HepG2 (cell line): ENCODE measurements around the gene HS3ST3A1. TPM values are rescaled to one million over a fixed set of nuclear protein-coding genes. Genes with fewer than 3 reads are reported as not detected.

Experiments used
- ATAC-seq: fragments of 200-7000 bp; cut with Tn5 transposase; 3 replicates; pipeline ENCODE4 v1.9.1; 2020; ENCODE audit warnings: mild to moderate bottlenecking, moderate library complexity
- BruUV-seq: library from RNA; stranded (reverse); fragments of 400-500 nt; replicated peaks from 2 replicates; lab custom pipeline; 2021; lab: Mats Ljungman, UMichigan
- CTCF ChIA-PET: fragments of 300-600 bp; formaldehyde crosslinking; extraction: SDS; loops from one replicate; lab custom pipeline; 2021; ENCODE audit warnings: low total read pairs, inconsistent platforms, low intra/inter-chr PET ratio; lab: Yijun Ruan, JAX
- POLR2A ChIA-PET: fragments of 350-600 bp; sonication (Branson Sonifier 250); formaldehyde crosslinking; loops from one replicate; lab custom pipeline; 2020; ENCODE audit warnings: antibody characterized with exemption, inconsistent platforms; lab: Yijun Ruan, JAX
- DNase-seq: peaks from one replicate; pipeline ENCODE4 v3.0.0-alpha.2; 2015; ENCODE audit warnings: low spot score
- FAIRE-seq: peaks from 3 replicates; lab custom pipeline; 2011; peaks lifted over from hg19 to GRCh38; lab: Jason Lieb, UNC
- H2AFZ ChIP-seq: one replicate; pipeline ENCODE4 v1.6.1; 2011; ENCODE audit warnings: low read length, inconsistent platforms
- H3K27ac ChIP-seq: fragments of 300-600 bp; 3 replicates; pipeline ENCODE4 v1.8.0; 2011; ENCODE audit warnings: mixed run types, mild to moderate bottlenecking, mixed read lengths, low read length, inconsistent platforms; ENCODE audit not compliant: insufficient read depth; ENCODE audit errors: extremely low read length
- H3K27me3 ChIP-seq, 2 experiments: fragments of 200-600 bp in 1 of 2; 2 replicates in 1 of 2; 3 replicates in 1 of 2; pipeline versions ENCODE4 v1.6.0 to v1.8.0; 2011; ENCODE audit warnings: low read length in 2 of 2, mild to moderate bottlenecking in 2 of 2, moderate library complexity in 2 of 2, inconsistent platforms in 1 of 2; ENCODE audit not compliant: insufficient read depth in 2 of 2, control insufficient read depth in 1 of 2
- H3K36me3 ChIP-seq, 2 experiments: fragments of 200-600 bp in 1 of 2; replicated peaks in 1 of 2; 2 replicates in 1 of 2; 3 replicates in 1 of 2; pipeline versions ENCODE4 v1.5.1 to v1.8.0; 2011; ENCODE audit warnings: low read length in 2 of 2, inconsistent platforms in 1 of 2; ENCODE audit not compliant: insufficient read depth in 2 of 2, control insufficient read depth in 1 of 2
- H3K4me1 ChIP-seq: 2 replicates; pipeline ENCODE4 v1.5.1; 2012; ENCODE audit warnings: low read length, inconsistent platforms; ENCODE audit not compliant: insufficient read depth
- H3K4me2 ChIP-seq: 2 replicates; pipeline ENCODE4 v1.6.0; 2011; ENCODE audit warnings: low read depth, low read length, inconsistent platforms
- H3K4me3 ChIP-seq, 3 experiments: fragments of 200-600 bp in 1 of 3; sonication (generic), shearing (Covaris generic) in 1 of 3; replicated peaks in 1 of 3; 2 replicates each; pipeline ENCODE4 v1.5.1; 2011 to 2016; ENCODE audit warnings: low read length in 3 of 3, inconsistent platforms in 2 of 3, low read depth in 2 of 3, mild to moderate bottlenecking in 2 of 3, control low read depth in 1 of 3, mixed read lengths in 1 of 3; ENCODE audit not compliant: insufficient read depth in 1 of 3
- H3K79me2 ChIP-seq: one replicate; pipeline ENCODE4 v1.6.1; 2011; ENCODE audit warnings: low read length, inconsistent platforms; ENCODE audit not compliant: insufficient read depth
- H3K9ac ChIP-seq: 2 replicates; pipeline ENCODE4 v1.6.0; 2011; ENCODE audit warnings: mild to moderate bottlenecking, low read depth, low read length, inconsistent platforms; ENCODE audit not compliant: insufficient read depth
- H3K9me3 ChIP-seq: 2 replicates; pipeline ENCODE4 v1.5.1; 2012; ENCODE audit warnings: mild to moderate bottlenecking, low read length
- H4K20me1 ChIP-seq: 2 replicates; pipeline ENCODE4 v1.6.0; 2011; ENCODE audit warnings: inconsistent platforms, mild to moderate bottlenecking, low read length, moderate library complexity; ENCODE audit not compliant: insufficient read depth
- DNMT1 ChIP-seq: sonication (generic); formaldehyde crosslinking; IDR thresholded peaks from 2 replicates; pipeline ENCODE4 v1.5.1; 2020; ENCODE audit warnings: mild to moderate bottlenecking, missing genetic modification reagents
- MIXL1 ChIP-seq: IDR thresholded peaks from 2 replicates; pipeline ENCODE4 v1.6.1; 2016
- MXD4 ChIP-seq: IDR thresholded peaks from 2 replicates; pipeline ENCODE4 v1.6.1; 2016; ENCODE audit warnings: mild to moderate bottlenecking, missing biosample characterization, missing genetic modification reagents
- NCOA1 ChIP-seq: sonication (generic); formaldehyde crosslinking; IDR thresholded peaks from 2 replicates; pipeline ENCODE4 v1.9.0; 2021; ENCODE audit warnings: missing genetic modification reagents
- RBFOX2 ChIP-seq: fragments of 200-400 bp; formaldehyde crosslinking; IDR thresholded peaks from 2 replicates; pipeline ENCODE4 v1.6.1; 2017; ENCODE audit warnings: low read depth, mild to moderate bottlenecking, low read length
- SMC3 ChIP-seq: IDR thresholded peaks from 2 replicates; pipeline ENCODE4 v1.6.1; 2011; ENCODE audit warnings: low read length, improper control_type of control experiment
- STAG1 ChIP-seq: sonication (generic); formaldehyde crosslinking; IDR thresholded peaks from 2 replicates; pipeline ENCODE4 v1.4.0; 2020; ENCODE audit warnings: missing genetic modification reagents
- ZKSCAN8 ChIP-seq: IDR thresholded peaks from 2 replicates; pipeline ENCODE4 v1.6.1; 2016; ENCODE audit warnings: borderline replicate concordance, missing genetic modification reagents, missing compliant biosample characterization
- ZNF557 ChIP-seq: sonication (generic); formaldehyde crosslinking; IDR thresholded peaks from 2 replicates; pipeline ENCODE4 v1.4.0; 2020; ENCODE audit warnings: missing genetic modification reagents
- ZSCAN22 ChIP-seq: sonication (generic); formaldehyde crosslinking; IDR thresholded peaks from 2 replicates; pipeline ENCODE4 v1.4.0; 2020; ENCODE audit warnings: mild to moderate bottlenecking, missing genetic modification reagents
- WGBS: methylation state at CpG from one replicate; pipeline ENCODE4 v1.1.6; 2017; ENCODE audit warnings: low lambda C conversion rate; 5-methylcytosine and 5-hydroxymethylcytosine counted together
- in situ Hi-C: cut with HindIII; loops from 2 replicates; pipeline ENCODE4 v1.10.0; 2017; ENCODE audit warnings: low pct_unique_long_range_greater_than_20kb; ENCODE audit not compliant: extremely low pct_ligation_motif_present
- intact Hi-C: fragments of 100-400 bp; cut with micrococcal nuclease; formaldehyde crosslinking; loops from one replicate; pipeline ENCODE4 v1.10.0; 2022; ENCODE audit not compliant: unreplicated experiment
- polyA plus RNA-seq, 8 experiments: library from polyadenylated mRNA; depleted of rRNA in 3 of 8; stranded (reverse) in 7 of 8; unstranded in 1 of 8; fragments of >200 nt; fragmentation: Illumina TruSeq in 4 of 8; extraction: Trizol in 4 of 8; gene quantifications; 2 replicates each; pipeline versions ENCODE4 v1.2.1 to v1.2.3, GENCODE V29; 2011 to 2016; ENCODE audit warnings: low read depth in 4 of 8, missing spikeins in 1 of 8, mixed read lengths in 1 of 8; ENCODE audit not compliant: insufficient read depth in 1 of 8
- total RNA-seq, 5 experiments: library from RNA; depleted of rRNA; stranded (reverse); fragments of >200 nt; fragmentation: Illumina TruSeq; extraction: Trizol; gene quantifications; 2 replicates each; pipeline ENCODE4 v1.2.3, GENCODE V29; 2016; ENCODE audit warnings: low read depth in 1 of 5
- TF ChIP-seq, protein P1 (sequence below): IDR thresholded peaks from 2 replicates; pipeline ENCODE4 v1.4.0; 2020; ENCODE audit warnings: mild to moderate bottlenecking, missing genetic modification reagents

HS3ST3A1 gene
- total and polyA plus RNA-seq, 2 of the 13 experiments (the other 11 are each of a cell fraction or from before 2014, with no cell fraction given): 1.3 to 3.5 TPM

DNA sequence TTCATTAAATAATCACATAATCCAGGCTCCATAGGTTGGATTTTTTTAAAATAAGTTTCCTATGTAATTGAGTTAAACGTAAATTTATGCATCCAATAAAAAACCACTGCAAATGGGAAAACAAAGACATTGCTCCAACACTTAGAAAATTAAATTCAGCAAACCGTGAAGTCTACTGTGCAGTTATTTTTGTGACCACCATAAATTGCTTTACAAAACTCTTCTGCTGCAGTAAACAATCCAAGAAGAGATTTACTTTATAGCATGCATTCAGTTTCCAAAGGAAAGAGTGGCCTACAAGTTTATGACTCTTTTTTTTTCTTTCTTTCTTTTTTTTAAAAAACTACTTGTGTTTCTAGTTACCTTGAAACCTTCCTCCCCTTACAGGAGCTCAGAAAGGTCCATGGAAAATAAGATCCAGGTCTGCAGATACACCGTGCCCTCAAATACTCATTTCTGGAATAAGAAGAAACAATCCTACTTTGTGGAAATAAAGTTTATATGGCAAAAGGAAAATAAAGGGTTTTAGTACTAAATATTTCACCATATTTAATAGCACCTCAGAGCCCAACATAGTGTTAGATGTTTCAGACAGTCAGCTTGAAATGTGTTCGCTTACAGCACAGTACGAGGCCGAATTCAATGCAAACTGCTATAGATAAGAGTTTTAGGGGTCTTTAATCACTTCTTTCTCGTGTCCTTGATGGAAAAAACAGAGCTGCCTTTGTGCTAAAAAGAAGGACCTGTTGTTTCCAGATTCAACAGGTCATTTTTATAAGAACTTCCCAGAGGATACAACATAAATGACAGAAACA, 3.2 kb downstream of the HS3ST3A1 start:
- intact Hi-C loops (loop anchor here (10.0 kb wide), 4 partner anchors 184 to 1216 kb away; no protein-coding TSS in a partner anchor), in situ Hi-C loops (loop anchor here (10.0 kb wide), 2 partner anchors 264 to 1326 kb away; no protein-coding TSS in a partner anchor)
- no peak for TF ChIP-seq MXD4
- TF ChIP-seq RBFOX2: peak; percentile 27; the same call in 1 of the 2 replicates
- no peak overlapping the region for H2AFZ ChIP-seq
- no peaks in the 10 kb centered on the region for H3K9me3 ChIP-seq
- no peaks in the 10 kb centered on the region for H3K79me2 ChIP-seq
- ChIA-PET CTCF (interaction anchor here (1.9 kb wide), 1 partner anchor 704 kb away, joined by 7 read pairs; no protein-coding TSS in a partner anchor), POLR2A (no interaction called here)
- H3K36me3 ChIP-seq: no peaks in the 10 kb centered on the region
- H3K27ac ChIP-seq: no peak overlapping the region
- DNase-seq: no peak
- BruUV-seq: no TSS peak
- no peak overlapping the region for H3K9ac ChIP-seq
- H3K4me2 ChIP-seq: no peak overlapping the region
- peaks cover 2 to 45% of the 10 kb centered on the region in 2 experiments for H3K27me3 ChIP-seq
- H3K4me1 ChIP-seq: peaks cover 30% of the 10 kb centered on the region
- no peak overlapping the region for H3K4me3 ChIP-seq
- no peak for FAIRE-seq
- WGBS: 32% methylated on average over 7 of the region's 7 CpGs
- no peak for ATAC-seq
- H4K20me1 ChIP-seq: no peaks in the 10 kb centered on the region; the same call in 1 of the 2 replicates

DNA sequence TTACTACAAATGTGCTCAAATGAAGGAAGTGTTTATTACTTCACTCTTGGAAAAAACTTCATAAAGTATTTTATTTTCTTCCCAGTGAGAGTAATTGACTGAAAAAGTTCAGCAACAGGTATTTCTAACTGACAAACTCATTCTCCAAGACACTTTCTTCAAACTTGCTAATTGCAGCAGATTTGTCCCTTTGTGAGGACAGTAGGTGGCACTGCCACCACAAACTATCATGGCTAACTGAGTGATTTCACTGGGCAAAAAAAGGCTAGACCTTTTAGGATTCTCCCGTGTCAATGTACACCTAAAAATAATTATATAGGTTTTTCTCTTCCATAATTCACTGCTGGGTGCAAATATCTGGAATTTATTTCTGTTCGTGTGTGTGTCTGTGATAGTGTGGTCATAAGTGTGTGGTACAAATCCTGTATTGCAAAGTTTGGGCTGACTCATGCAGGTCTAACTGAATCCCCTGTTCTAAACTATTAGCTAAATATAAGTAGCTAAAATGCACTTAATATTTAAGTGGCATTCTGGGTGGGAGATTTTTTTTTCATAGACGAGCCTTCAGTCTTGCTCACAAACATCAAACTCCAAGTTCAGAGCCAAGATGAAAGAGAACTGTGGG, 3.9 kb downstream of the HS3ST3A1 start:
- no peak overlapping the region for H3K9ac ChIP-seq
- ChIA-PET CTCF (interaction anchor here (1.2 to 1.9 kb wide), 2 partner anchors 705 to 1329 kb away, joined by 3 to 7 read pairs; no protein-coding TSS in a partner anchor), POLR2A (no interaction called here)
- ATAC-seq (no peak), DNase-seq (peak; percentile 45), FAIRE-seq (peak; percentile 84)
- no peaks in the 10 kb centered on the region; the same call in 1 of the 2 replicates for H4K20me1 ChIP-seq
- no peak overlapping the region for H3K4me3 ChIP-seq
- intact Hi-C loops (loop anchor here (1.0 to 10.0 kb wide), 5 partner anchors 183 to 1217 kb away; no protein-coding TSS in a partner anchor), in situ Hi-C loops (loop anchor here (10.0 kb wide), 2 partner anchors 263 to 1327 kb away; no protein-coding TSS in a partner anchor)
- WGBS: 0% methylated on average over 3 of the region's 3 CpGs
- H3K9me3 ChIP-seq: no peaks in the 10 kb centered on the region
- no peaks in the 10 kb centered on the region for H3K79me2 ChIP-seq
- H3K4me1 ChIP-seq: peaks cover 38% of the 10 kb centered on the region
- no peak overlapping the region for H3K27ac ChIP-seq
- no peaks in the 10 kb centered on the region for H3K36me3 ChIP-seq
- peaks cover 2 to 41% of the 10 kb centered on the region in 2 experiments for H3K27me3 ChIP-seq
- no peak overlapping the region for H3K4me2 ChIP-seq
- no peak overlapping the region for H2AFZ ChIP-seq
- no TSS peak for BruUV-seq
- TF ChIP-seq MIXL1 (CRISPR knock-in tag) (0 out of 2 replicates have a peak, but pooled peaks have one; percentile 34), SMC3 (peak; percentile 60), ZKSCAN8 (CRISPR knock-in tag) (no peak), DNMT1 (CRISPR knock-in tag) (no peak), ZSCAN22 (CRISPR knock-in tag) (no peak), ZNF557 (CRISPR knock-in tag) (no peak), STAG1 (CRISPR knock-in tag) (peak; percentile 86), NCOA1 (CRISPR knock-in tag) (no peak)
- TF ChIP-seq, protein P1, sequence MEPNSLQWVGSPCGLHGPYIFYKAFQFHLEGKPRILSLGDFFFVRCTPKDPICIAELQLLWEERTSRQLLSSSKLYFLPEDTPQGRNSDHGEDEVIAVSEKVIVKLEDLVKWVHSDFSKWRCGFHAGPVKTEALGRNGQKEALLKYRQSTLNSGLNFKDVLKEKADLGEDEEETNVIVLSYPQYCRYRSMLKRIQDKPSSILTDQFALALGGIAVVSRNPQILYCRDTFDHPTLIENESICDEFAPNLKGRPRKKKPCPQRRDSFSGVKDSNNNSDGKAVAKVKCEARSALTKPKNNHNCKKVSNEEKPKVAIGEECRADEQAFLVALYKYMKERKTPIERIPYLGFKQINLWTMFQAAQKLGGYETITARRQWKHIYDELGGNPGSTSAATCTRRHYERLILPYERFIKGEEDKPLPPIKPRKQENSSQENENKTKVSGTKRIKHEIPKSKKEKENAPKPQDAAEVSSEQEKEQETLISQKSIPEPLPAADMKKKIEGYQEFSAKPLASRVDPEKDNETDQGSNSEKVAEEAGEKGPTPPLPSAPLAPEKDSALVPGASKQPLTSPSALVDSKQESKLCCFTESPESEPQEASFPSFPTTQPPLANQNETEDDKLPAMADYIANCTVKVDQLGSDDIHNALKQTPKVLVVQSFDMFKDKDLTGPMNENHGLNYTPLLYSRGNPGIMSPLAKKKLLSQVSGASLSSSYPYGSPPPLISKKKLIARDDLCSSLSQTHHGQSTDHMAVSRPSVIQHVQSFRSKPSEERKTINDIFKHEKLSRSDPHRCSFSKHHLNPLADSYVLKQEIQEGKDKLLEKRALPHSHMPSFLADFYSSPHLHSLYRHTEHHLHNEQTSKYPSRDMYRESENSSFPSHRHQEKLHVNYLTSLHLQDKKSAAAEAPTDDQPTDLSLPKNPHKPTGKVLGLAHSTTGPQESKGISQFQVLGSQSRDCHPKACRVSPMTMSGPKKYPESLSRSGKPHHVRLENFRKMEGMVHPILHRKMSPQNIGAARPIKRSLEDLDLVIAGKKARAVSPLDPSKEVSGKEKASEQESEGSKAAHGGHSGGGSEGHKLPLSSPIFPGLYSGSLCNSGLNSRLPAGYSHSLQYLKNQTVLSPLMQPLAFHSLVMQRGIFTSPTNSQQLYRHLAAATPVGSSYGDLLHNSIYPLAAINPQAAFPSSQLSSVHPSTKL (CRISPR knock-in tag): 0 out of 2 replicates have a peak, but pooled peaks have one; percentile 12
